Heart left ventricle (tissue), 13 donors: ENCODE data around the gene SLC16A10.

Source experiments
- POLR2A ChIP-seq, 2 donors: fragments of 450-650 bp; IDR thresholded peaks; one replicate each; pipeline ENCODE4 v1.6.1; 2017; ENCODE audit warnings: antibody characterized with exemption in 2 of 2, mild to moderate bottlenecking in 2 of 2, moderate library complexity in 2 of 2
- TF ChIP-seq, protein P1 (sequence below), 12 donors: fragments of 200-600 bp; sonication (generic) in 4 of 12; IDR thresholded peaks; one replicate each; pipeline versions ENCODE4 v1.5.0 to v1.8.0; 2018 to 2022; ENCODE audit warnings: antibody characterized with exemption in 12 of 12, mild to moderate bottlenecking in 5 of 12
- donor health status: ischemic (EF 13 %, LVEDD 7.1; RV severe dilation, severe dysfunction).
- donor health status: DM: no; HTN: yes; CAD: no.
- donor health status: DM: no; HTN: no; CAD: no.
- donor health status: ischemic (EF 25% LVEDD 6.9; RV normal size, moderate dysfunction).
- donor health status: ischemic (EF 25% LVEDD 5.7; RV mildly dilated, moderate dysfunction).
- donor health status: ischemic (EF 35%, LVEDD 5.7; RV mildly dilated, moderate dysfunction).
- donor health status: nonischemic (EF 11% LVEDD 7.7; RV severe dilation, severe dysfunction).
- donor health status: DM: yes; HTN: yes; CAD: no.
- donor health status: PGD.
- donor health status: ischemic (EF 29% LVEDD 5.4; RV normal size, mild dysfunction).
- donor health status: nonischemic (EF 23%, LVEDD 6.1; RV moderate dilation, normal function).

DNA sequence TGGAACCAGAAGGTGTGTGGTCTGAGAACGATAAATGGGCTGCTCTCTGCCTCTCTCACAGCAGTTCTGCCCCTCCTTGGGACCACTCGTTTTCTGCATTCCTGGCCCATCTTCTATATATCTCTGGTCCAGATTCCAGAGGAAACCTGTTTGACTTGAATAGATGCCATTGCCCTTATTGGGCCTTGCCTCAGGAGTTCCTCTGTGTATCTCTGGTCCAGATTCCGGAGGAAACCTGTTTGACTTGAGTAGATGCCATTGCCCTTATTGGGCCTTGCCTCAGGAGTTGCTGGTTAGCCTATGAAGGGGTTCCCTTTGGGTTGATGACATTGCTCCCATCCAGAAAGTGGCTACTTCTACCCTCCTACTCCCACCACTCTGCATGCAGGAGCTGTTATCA lies 189.4 kb downstream of the SLC16A10 start:
- TF ChIP-seq, protein P1, sequence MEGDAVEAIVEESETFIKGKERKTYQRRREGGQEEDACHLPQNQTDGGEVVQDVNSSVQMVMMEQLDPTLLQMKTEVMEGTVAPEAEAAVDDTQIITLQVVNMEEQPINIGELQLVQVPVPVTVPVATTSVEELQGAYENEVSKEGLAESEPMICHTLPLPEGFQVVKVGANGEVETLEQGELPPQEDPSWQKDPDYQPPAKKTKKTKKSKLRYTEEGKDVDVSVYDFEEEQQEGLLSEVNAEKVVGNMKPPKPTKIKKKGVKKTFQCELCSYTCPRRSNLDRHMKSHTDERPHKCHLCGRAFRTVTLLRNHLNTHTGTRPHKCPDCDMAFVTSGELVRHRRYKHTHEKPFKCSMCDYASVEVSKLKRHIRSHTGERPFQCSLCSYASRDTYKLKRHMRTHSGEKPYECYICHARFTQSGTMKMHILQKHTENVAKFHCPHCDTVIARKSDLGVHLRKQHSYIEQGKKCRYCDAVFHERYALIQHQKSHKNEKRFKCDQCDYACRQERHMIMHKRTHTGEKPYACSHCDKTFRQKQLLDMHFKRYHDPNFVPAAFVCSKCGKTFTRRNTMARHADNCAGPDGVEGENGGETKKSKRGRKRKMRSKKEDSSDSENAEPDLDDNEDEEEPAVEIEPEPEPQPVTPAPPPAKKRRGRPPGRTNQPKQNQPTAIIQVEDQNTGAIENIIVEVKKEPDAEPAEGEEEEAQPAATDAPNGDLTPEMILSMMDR (IDR thresholded peaks at IDR 0.05), result no peak
- TF ChIP-seq POLR2A (IDR thresholded peaks at IDR 0.05), result no peak
